RCC 7860 (cell line): ENCODE results near the gene REL.
A peak's percentile ranks its signal among the peaks of the same experiment; 100 is the strongest.
"Not testable (repeated sequence)": the region's sequence is repeated elsewhere in the genome, so short reads cannot be mapped to it uniquely, and the experiment has no call there.

Experiments used
- DNase-seq: peaks from one replicate; pipeline ENCODE4 v3.0.0-alpha.2; 2015; ENCODE audit warnings: low spot score
- FAIRE-seq: peaks from 2 replicates; lab custom pipeline; 2012; peaks lifted over from hg19 to GRCh38; lab: Jason Lieb, UNC

REL gene

GRCh38 chr2:60867007-60867406, 14.4 kb upstream of the REL start:
- no peak for DNase-seq
- no peak for FAIRE-seq

- DNase-seq (no peak), FAIRE-seq (no peak)
Measured at GRCh38 chr2:60867848-60868247, 13.5 kb upstream of the REL start.

DNA sequence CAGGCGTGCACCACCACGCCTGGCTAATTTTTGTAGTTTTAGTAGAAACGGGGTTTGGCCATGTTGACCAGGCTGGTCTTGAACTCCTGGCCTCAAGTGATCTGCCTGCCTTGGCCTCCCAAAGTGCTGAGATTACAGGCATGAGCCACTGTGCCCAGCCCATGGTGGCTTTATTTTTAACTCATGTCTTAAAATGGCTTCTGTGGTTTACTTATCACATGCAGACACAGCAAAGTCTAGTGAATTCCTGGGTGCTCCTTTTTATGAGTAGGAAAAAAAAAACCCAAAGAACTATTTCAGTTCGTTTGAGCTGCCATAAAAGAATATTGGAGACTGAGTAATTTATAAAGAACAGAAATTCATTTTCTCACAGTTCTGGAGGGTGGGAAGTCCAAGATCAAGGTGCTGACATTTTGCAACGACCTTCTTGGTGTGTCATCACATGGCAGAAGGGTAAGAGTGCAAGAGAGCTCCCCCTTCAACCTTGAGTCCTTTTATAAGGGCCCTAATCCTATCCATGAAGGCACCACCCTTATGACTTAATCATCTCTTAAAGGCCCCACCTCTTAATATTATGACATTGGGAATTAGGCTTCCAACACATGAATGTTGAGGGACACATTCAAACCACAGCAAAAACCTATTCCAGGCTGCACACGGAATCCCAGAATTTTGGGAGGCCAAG, 12.6 kb upstream of the REL start:
- no peak for DNase-seq
- FAIRE-seq, result no peak

GRCh38 chr2:60872510-60872928, 8.9 kb upstream of the REL start:
- FAIRE-seq (no peak), DNase-seq (no peak)

DNA sequence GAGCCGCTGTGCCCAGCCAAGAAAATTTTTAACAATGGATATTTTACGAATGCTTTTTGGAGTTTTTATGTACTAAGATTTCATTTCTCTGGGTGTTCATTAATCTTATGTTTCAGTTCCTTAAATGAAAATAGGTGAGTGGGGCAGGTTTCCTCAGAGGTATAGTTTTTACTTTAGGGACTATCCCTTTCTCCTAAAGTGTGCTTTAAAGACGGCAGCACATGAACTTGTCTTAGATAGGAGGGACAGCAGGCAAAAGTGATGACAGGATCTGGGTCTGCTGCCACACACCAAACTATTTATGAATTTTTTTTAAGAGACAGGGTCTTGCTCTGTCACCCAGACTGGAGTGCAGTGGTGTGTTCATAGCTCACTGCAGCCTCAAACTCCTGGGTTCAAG, 8.0 kb upstream of the REL start:
- DNase-seq, result no peak
- no peak for FAIRE-seq

DNA sequence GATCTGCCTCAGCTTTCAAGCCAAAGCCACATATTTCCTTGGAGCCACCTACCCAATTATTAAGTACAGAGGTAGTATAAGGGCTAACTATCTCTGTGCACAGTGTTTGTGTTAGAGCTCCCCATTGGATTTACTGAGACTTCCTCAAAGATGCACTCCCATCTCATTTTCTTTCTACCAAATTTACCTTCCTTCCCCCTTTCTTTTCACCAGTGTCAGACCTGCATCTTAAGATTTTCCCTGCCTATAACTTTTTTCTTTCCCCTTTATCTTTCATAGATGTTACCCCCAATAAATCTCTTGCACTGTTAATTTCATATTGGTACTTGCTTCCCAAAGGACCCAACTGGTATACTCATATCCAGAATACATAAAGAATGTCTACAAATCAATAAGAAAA, 5.9 kb upstream of the REL start:
- DNase-seq (no peak), FAIRE-seq (no peak)

DNA sequence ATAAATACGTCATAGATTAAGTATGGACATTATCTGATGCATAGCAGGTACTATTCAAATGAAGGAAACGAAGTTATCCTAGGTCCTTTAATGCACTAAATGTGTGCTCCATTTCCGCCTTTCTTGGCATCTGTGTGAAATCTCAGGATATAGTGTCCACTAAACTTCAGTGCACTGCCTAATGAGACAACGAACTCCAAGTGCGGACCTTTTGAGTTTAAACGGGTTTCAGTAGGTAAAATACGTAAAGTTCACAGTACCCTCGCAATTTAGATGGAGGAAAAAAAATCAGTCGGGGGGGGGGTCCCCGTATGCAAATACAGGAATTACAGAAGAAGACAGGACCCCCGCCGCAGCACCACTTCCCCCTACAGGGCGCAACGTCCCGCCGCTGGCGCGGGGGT, 729 bp upstream of the REL start:
- DNase-seq (no peak), FAIRE-seq (no peak)

- DNase-seq, result peak; percentile 3
- no peak for FAIRE-seq
Measured at GRCh38 chr2:60882971-60883753, 1.8 kb downstream of the REL start.

DNA sequence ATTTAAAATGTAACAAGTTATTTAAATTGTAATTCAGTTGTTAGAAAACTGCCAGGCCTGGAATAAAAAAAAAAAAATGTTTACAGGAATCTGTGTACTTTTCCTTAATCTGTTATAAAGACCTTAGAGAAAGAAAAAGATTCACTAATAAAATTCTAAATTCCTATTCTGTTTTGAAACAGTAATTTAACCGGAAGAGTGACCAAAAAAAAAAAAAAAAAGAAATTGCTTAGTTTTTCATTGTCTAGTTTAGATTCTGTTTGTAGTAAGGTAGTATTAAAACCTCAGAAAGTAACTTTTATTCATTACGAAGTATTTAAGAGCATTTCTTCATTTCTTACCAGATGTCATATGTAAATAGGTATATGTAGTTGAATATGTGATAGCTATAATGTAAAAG, 2.5 kb downstream of the REL start:
- FAIRE-seq (peak; percentile 38), DNase-seq (peak; percentile 2)

DNA sequence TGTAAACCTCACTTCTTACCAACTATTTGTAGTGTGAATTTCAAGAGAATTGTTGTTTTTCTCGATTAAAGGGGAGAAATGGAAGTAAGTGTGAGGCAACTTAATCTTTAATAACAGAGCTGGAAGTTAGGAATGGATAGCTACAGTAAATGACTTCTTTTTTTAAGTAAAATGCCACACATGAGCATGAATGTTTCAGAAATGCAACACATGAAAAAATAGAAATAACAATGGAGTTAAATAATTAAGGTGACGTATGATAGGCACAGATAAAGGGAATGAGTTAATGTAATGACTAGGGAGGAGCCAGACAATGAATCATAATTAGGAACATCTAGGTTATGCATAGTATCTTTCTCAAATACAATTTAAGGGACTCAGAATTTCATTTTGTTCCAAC, 3.4 kb downstream of the REL start:
- no peak for FAIRE-seq

DNA sequence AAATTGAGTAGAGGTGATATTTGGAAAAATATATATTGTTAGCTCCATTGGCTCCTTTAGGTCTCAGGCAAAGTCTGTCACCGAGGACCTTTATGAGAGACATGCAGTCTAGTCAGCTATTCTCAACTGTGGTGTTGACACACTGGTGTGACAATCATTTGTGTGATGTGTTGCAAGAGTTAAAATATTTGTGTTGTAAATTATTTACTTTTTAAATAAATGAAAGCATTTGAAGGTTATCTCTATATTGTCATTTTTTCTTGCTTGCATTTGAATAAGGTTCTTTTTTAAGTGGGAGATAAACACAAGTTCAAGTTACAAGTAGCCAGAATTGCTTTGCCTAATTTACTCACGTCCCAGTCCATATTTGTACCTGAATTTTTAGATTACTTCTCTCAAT, 4.3 kb downstream of the REL start:
- FAIRE-seq (no peak), DNase-seq (peak; percentile 3)

More for the DNA sequence above, 3.4 kb downstream of the REL start:
- DNase-seq, result no peak

DNA sequence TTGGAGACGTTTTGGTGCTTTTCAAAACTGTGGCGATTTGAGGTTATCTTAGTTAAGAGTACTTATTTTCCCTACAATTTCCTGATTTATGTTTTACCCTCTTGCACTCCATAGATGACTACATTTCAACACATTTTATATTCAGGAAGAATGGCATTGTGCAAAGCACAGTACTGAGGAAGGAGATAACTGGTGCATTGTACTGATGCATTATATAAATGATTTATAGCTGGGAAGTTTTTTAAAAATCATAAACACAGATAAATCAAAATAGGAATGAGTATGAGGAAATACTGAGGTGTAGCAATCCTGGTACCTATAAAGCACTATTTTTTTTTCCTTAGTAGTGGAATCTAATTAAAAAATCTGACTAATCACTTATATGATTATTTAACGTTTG, 5.6 kb downstream of the REL start:
- peak; percentile 3 for DNase-seq
- no peak for FAIRE-seq

GRCh38 chr2:60888853-60889252, 7.5 kb downstream of the REL start:
- FAIRE-seq (no peak), DNase-seq (peak; percentile 2)

DNA sequence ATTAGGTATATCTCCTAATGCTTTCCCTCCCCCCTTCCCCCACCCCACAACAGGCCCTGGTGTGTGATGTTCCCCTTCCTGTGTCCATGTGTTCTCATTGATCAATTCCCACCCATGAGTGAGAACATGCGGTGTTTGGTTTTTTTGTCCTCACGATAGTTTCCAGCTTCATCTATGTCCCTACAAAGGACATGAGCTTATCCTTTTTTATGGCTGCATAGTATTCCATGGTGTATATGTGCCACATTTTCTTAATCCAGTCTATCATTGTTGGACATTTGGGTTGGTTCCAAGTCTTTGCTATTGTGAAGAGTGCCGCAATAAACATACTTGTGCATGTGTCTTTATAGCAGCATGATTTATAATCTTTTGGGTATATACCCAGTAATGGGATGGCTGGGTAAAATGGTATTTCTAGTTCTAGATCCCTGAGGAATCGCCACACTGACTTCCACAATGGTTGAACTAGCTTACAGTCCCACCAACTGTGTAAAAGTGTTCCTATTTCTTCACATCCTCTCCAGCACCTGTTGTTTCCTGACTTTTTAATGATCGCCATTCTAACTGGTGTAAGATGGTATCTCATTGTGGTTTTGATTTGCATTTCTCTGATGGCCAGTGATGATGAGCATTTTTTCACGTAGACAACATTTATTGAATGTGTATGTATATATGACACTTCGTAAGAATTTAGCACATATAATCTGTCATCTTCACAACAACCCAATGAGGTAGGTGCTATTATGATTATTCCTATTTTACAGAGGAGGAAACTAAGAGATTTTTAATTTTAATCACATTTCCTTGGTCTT, 8.4 kb downstream of the REL start:
- DNase-seq, result peak; percentile 1
- FAIRE-seq, result not testable (repeated sequence)

- FAIRE-seq (no peak), DNase-seq (peak; percentile 2)
Measured at GRCh38 chr2:60890393-60890707, 9.0 kb downstream of the REL start.

DNA sequence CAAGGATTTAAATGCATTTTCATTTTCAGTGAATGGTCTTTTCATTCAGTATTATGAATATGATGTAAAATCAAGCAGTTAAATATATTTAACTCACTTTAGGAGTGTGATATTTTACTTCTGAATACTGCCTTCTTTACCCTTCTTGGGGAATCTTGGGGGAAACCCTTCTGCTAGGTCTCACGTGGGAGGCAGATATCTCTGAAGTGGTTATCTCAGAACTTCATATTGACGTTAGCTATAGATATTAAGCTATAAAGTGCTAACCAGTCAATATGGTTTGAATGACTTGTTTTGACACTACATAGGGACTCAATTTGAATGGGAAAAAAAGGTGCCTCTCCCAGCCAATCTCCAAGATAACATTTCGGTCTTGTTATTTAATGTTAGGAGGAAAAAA, 9.8 kb downstream of the REL start:
- FAIRE-seq, result no peak

DNA sequence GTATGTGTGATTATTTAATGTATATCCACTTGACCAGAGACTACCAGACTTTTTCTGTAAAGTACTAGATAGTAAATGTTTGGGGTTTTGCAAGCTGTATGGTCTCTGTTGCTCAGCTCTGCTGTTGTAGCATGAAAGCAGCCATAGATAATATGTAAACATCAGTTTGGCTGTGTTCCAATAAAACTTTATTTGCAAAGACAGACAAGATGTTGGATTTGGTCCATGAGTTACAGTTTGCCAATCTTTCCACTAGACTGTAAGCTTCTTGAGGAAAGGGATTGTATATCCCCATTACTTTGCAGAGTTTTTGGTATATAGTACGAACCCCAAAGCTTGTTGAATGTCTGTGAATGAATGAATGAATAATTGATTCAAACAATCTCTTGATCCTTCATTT, 17.2 kb downstream of the REL start:
- no peak for DNase-seq
- FAIRE-seq, result no peak

More for the DNA sequence above, 9.8 kb downstream of the REL start:
- DNase-seq, result no peak

DNA sequence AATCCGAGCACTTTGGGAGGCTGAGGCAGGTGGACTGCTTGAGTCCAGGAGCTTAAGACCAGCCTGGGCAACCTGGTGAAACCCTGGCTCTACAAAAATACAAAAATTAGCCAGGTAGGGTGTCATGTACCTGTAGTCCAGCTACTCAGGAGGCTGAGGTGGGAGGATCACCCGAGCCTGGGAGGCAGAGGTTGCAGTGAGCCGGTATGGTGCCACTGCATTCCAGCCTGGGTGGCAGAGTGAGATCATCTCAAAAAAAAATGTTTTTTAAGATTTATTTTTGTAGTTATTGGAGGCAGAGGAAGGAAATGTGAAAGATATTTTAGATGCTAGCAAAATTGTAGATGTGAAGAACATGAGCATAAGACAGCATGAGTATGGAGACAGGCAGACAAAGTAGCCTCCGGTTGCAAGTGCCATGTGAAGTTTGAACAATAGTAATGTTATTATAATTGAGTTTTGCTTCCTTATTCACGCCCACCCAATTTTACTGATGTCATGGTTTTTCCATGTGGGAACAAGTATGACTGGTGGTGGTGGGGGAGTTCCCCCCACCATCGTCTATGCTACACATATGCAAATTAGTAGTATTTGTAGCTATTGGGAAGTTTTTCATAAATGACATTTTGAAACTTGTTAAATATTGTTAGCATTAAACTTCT, 18.0 kb downstream of the REL start:
- no peak for DNase-seq
- no peak for FAIRE-seq

GRCh38 chr2:60899892-60900249, 18.5 kb downstream of the REL start:
- FAIRE-seq, result no peak
- DNase-seq, result no peak

- FAIRE-seq, DNase-seq: not testable (repeated sequence)
Measured at GRCh38 chr2:60901296-60901695, 19.9 kb downstream of the REL start.

GRCh38 chr2:60905867-60906266, 24.5 kb downstream of the REL start:
- not testable (repeated sequence) for FAIRE-seq, DNase-seq
